SK-N-SH (cell line): Measurements from ENCODE around the gene VAMP2. TPM values are rescaled to one million over a fixed set of nuclear protein-coding genes. Genes with fewer than 3 reads are reported as not detected.

Source experiments
- CTCF ChIA-PET: fragments of 300-600, 350-600 bp; formaldehyde crosslinking; extraction: SDS; loops from one replicate; lab custom pipeline; 2021; lab: Yijun Ruan, JAX
- POLR2A ChIA-PET: fragments of 350-600 bp; sonication (Branson Sonifier 250); formaldehyde crosslinking; extraction: SDS; loops from one replicate; lab custom pipeline; 2020; ENCODE audit warnings: antibody characterized with exemption, inconsistent platforms; lab: Yijun Ruan, JAX
- DNase-seq: peaks from one replicate; pipeline ENCODE4 v3.0.0; 2012
- H2AFZ ChIP-seq: fragments of 200-600 bp; sonication (generic); 2 replicates; pipeline ENCODE4 v1.8.1; 2016; ENCODE audit warnings: antibody characterized with exemption, mild to moderate bottlenecking, low read depth
- H3F3A ChIP-seq: fragments of 200-600 bp; sonication (generic); replicated peaks from 2 replicates; pipeline ENCODE3; 2016; ENCODE audit warnings: antibody characterized with exemption, mild to moderate bottlenecking; ENCODE audit not compliant: insufficient read depth
- H3K27ac ChIP-seq, 2 experiments: fragments of 200-500 bp in 1 of 2; fragments of 200-600 bp in 1 of 2; sonication (Bioruptor generic) in 1 of 2; sonication (generic), shearing (Covaris generic) in 1 of 2; 2 replicates each; pipeline versions ENCODE4 v1.5.1 to v1.6.1; 2014 to 2016; ENCODE audit warnings: low read depth in 2 of 2, inconsistent platforms in 1 of 2, low read length in 1 of 2, mild to moderate bottlenecking in 1 of 2, mixed read lengths in 1 of 2
- H3K27me3 ChIP-seq: fragments of 200-600 bp; sonication (generic), shearing (Covaris generic); 2 replicates; pipeline ENCODE4 v1.6.1; 2016; ENCODE audit warnings: mixed run types; ENCODE audit not compliant: insufficient read depth
- H3K36me3 ChIP-seq, 2 experiments: fragments of 200-500 bp in 1 of 2; fragments of 200-600 bp in 1 of 2; sonication (Bioruptor generic) in 1 of 2; sonication (generic) in 1 of 2; replicated peaks in 1 of 2; 2 replicates each; pipeline versions ENCODE3 to v1.5.1; 2014 to 2016; ENCODE audit warnings: low read length in 1 of 2, mild to moderate bottlenecking in 1 of 2; ENCODE audit not compliant: insufficient read depth in 2 of 2, control insufficient read depth in 1 of 2
- H3K4me1 ChIP-seq, 2 experiments: fragments of 200-500 bp in 1 of 2; fragments of 200-600 bp in 1 of 2; sonication (Bioruptor generic) in 1 of 2; sonication (generic), shearing (Covaris generic) in 1 of 2; 2 replicates each; pipeline versions ENCODE4 v1.5.1 to v1.6.1; 2014 to 2016; ENCODE audit warnings: low read depth in 1 of 2, low read length in 1 of 2, mixed run types in 1 of 2; ENCODE audit not compliant: insufficient read depth in 2 of 2, control insufficient read depth in 1 of 2
- H3K4me2 ChIP-seq: fragments of 200-600 bp; sonication (generic), shearing (Covaris generic); 2 replicates; pipeline ENCODE4 v1.6.1; 2017; ENCODE audit warnings: mixed run types
- H3K4me3 ChIP-seq, 2 experiments: fragments of 200-500 bp in 1 of 2; fragments of 200-600 bp in 1 of 2; sonication (Bioruptor generic) in 1 of 2; sonication (generic), shearing (Covaris generic) in 1 of 2; 2 replicates each; pipeline versions ENCODE4 v1.5.1 to v1.8.1; 2014 to 2016; ENCODE audit warnings: low read depth in 2 of 2, inconsistent platforms in 1 of 2, low read length in 1 of 2, mild to moderate bottlenecking in 1 of 2, mixed read lengths in 1 of 2, moderate library complexity in 1 of 2
- H3K79me2 ChIP-seq: fragments of 200-600 bp; sonication (generic); 2 replicates; pipeline ENCODE4 v1.8.1; 2017; ENCODE audit warnings: mild to moderate bottlenecking; ENCODE audit not compliant: insufficient read depth
- H3K9ac ChIP-seq: fragments of 200-600 bp; sonication (generic); 2 replicates; pipeline ENCODE4 v1.6.1; 2017; ENCODE audit warnings: mixed run types
- H3K9me2 ChIP-seq: fragments of 200-600 bp; sonication (generic); 2 replicates; pipeline ENCODE4 v1.6.1; 2017; ENCODE audit warnings: mixed run types
- H3K9me3 ChIP-seq: fragments of 200-600 bp; sonication (generic); 2 replicates; pipeline ENCODE4 v1.6.1; 2017; ENCODE audit warnings: mixed run types, mild to moderate bottlenecking, moderate library complexity
- H4K20me1 ChIP-seq: fragments of 200-600 bp; sonication (generic); 2 replicates; pipeline ENCODE4 v1.6.1; 2017; ENCODE audit warnings: mild to moderate bottlenecking, mixed run types; ENCODE audit not compliant: insufficient read depth
- CHD2 ChIP-seq: fragments of 150-350 bp; IDR thresholded peaks from 2 replicates; pipeline ENCODE4 v1.6.1; 2018; ENCODE audit warnings: low read length; ENCODE audit not compliant: partially characterized antibody
- CTCF ChIP-seq: fragments of 200-600 bp; sonication (generic); IDR thresholded peaks from 2 replicates; pipeline ENCODE4 v1.6.1; 2017; ENCODE audit warnings: antibody characterized with exemption, mild to moderate bottlenecking, moderate library complexity
- ELF1 ChIP-seq: IDR thresholded peaks from 2 replicates; pipeline ENCODE4 v1.4.0; 2012
- EZH2phosphoT487 ChIP-seq: fragments of 200-600 bp; sonication (generic); IDR thresholded peaks from 2 replicates; pipeline ENCODE4 v1.6.1; 2017; ENCODE audit warnings: low read depth, mixed run types, mild to moderate bottlenecking, antibody characterized with exemption, moderate library complexity, borderline replicate concordance
- FOSL2 ChIP-seq: IDR thresholded peaks from 2 replicates; pipeline ENCODE4 v1.4.0; 2012; ENCODE audit warnings: low read depth, mild to moderate bottlenecking, moderate library complexity, borderline replicate concordance
- FOXJ3 ChIP-seq: sonication (generic); formaldehyde crosslinking; IDR thresholded peaks from 2 replicates; pipeline ENCODE4 v1.5.1; 2020; ENCODE audit warnings: mild to moderate bottlenecking, missing genetic modification reagents
- FOXM1 ChIP-seq: IDR thresholded peaks from 2 replicates; pipeline ENCODE4 v1.4.0; 2012; ENCODE audit warnings: low read depth, mild to moderate bottlenecking
- GABPA ChIP-seq: IDR thresholded peaks from 2 replicates; pipeline ENCODE4 v1.4.0; 2012; ENCODE audit warnings: low read depth, mild to moderate bottlenecking
- GATA2 ChIP-seq: sonication (generic); formaldehyde crosslinking; IDR thresholded peaks from 2 replicates; pipeline ENCODE4 v1.5.0; 2020; ENCODE audit warnings: mild to moderate bottlenecking, missing genetic modification reagents
- IRF3 ChIP-seq: fragments of 150-350 bp; IDR thresholded peaks from 2 replicates; pipeline ENCODE4 v1.6.1; 2016; ENCODE audit warnings: mild to moderate bottlenecking, low read depth, low read length
- JUND ChIP-seq: IDR thresholded peaks from 2 replicates; pipeline ENCODE4 v1.4.0; 2012
- MEF2A ChIP-seq: IDR thresholded peaks from 2 replicates; pipeline ENCODE4 v1.4.0; 2012; ENCODE audit warnings: low read depth, borderline replicate concordance
- NRF1 ChIP-seq: IDR thresholded peaks from 2 replicates; pipeline ENCODE4 v1.6.1; 2012; ENCODE audit warnings: low read depth, mild to moderate bottlenecking, low read length
- PBX3 ChIP-seq: IDR thresholded peaks from 2 replicates; pipeline ENCODE4; 2012
- POLR2AphosphoS5 ChIP-seq: IDR thresholded peaks from 2 replicates; pipeline ENCODE4 v1.6.1; 2012; ENCODE audit warnings: low read depth, low read length
- RAD21 ChIP-seq: IDR thresholded peaks from 2 replicates; pipeline ENCODE4 v1.6.1; 2012; ENCODE audit warnings: mild to moderate bottlenecking, low read length
- RFX5 ChIP-seq: IDR thresholded peaks from 2 replicates; pipeline ENCODE4 v1.6.1; 2012; ENCODE audit warnings: mild to moderate bottlenecking, improper control_type of control experiment, low read length
- RXRA ChIP-seq: IDR thresholded peaks from 2 replicates; pipeline ENCODE4 v1.4.0; 2012; ENCODE audit warnings: low read depth, mild to moderate bottlenecking, borderline replicate concordance
- TAF1 ChIP-seq: IDR thresholded peaks from 2 replicates; pipeline ENCODE4 v1.6.1; 2012; ENCODE audit warnings: low read depth, mild to moderate bottlenecking, low read length, moderate library complexity, borderline replicate concordance
- TCF12 ChIP-seq: IDR thresholded peaks from 2 replicates; pipeline ENCODE4 v1.4.0; 2012
- TEAD4 ChIP-seq: IDR thresholded peaks from 2 replicates; pipeline ENCODE4 v1.4.0; 2012; ENCODE audit warnings: mild to moderate bottlenecking, borderline replicate concordance; ENCODE audit not compliant: insufficient read depth
- USF2 ChIP-seq: fragments of 150-350 bp; IDR thresholded peaks from 2 replicates; pipeline ENCODE4 v1.6.1; 2017; ENCODE audit warnings: antibody characterized with exemption, low read length, low read depth, borderline replicate concordance
- YY1 ChIP-seq: IDR thresholded peaks from 2 replicates; pipeline ENCODE4 v1.4.0; 2012; ENCODE audit warnings: low read depth, mild to moderate bottlenecking
- WGBS: methylation state at CpG from one replicate; pipeline ENCODE4 v1.1.6; 2017; ENCODE audit warnings: low lambda C conversion rate; 5-methylcytosine and 5-hydroxymethylcytosine counted together
- polyA plus RNA-seq, 3 experiments: library from polyadenylated mRNA; depleted of rRNA; stranded (reverse); fragments of >200 nt; gene quantifications; 2 replicates each; pipeline ENCODE4 v1.2.3, GENCODE V29; 2012

Gene VAMP2
- polyA plus RNA-seq, 1 of the 3 experiments (the other 2 are of a cell fraction) = 42.0 TPM

GRCh38 chr17:8151641-8152111, 11.1 kb downstream of the VAMP2 start:
- Histone ChIP-seq H3K27ac (peak overlapping the region; percentile 82 to 95), H2AFZ (no peak overlapping the region), H3K9ac (peak overlapping the region; percentile 98), H3K79me2 (peaks cover 26% of the 10 kb centered on the region), H3K36me3 (peaks cover 4 to 32% of the 10 kb centered on the region in 2 experiments), H3F3A (peaks cover 17% of the 10 kb centered on the region), H3K4me1 (peaks cover 36 to 42% of the 10 kb centered on the region in 2 experiments; a peak in 3 of 4 replicates), H3K4me2 (peak overlapping the region; percentile 95), H3K4me3 (peak overlapping the region; percentile 77 to 80), H3K27me3 (no peaks in the 10 kb centered on the region), H3K9me3 (no peaks in the 10 kb centered on the region), H4K20me1 (peaks cover 9% of the 10 kb centered on the region; the same call in 1 of the 2 replicates), H3K9me2 (no peaks in the 10 kb centered on the region)
- 12% methylated on average over 22 of the region's 22 CpGs for WGBS
- CTCF ChIA-PET = interaction anchor here (0.9 to 3.1 kb wide), 6 partner anchors 11 to 33 kb away, joined by 3 to 15 read pairs (median 4); partner anchors contain the start of genes ALOXE3 and HES7
- TF ChIP-seq POLR2AphosphoS5 (no peak), CHD2 (no peak), JUND (no peak), RAD21 (no peak), NRF1 (no peak), GABPA (no peak), IRF3 (no peak), RXRA (no peak), YY1 (no peak), TAF1 (no peak), FOXM1 (no peak), FOXJ3 (no peak), ELF1 (no peak), RFX5 (no peak), EZH2phosphoT487 (no peak)
- POLR2A ChIA-PET = interaction anchor here (0.8 to 2.5 kb wide), 4 partner anchors 12 to 38 kb away, joined by 3 to 19 read pairs (median 4); no protein-coding TSS in a partner anchor
- no peak for DNase-seq

GRCh38 chr17:8151120-8151640, 11.6 kb downstream of the VAMP2 start:
- 45% methylated on average over 17 of the region's 38 CpGs for WGBS
- H2AFZ ChIP-seq = no peak overlapping the region
- TF ChIP-seq TCF12 (no peak), ELF1 (peak; percentile 67; the same call in 1 of the 2 replicates), PBX3 (0 out of 2 replicates have a peak, but pooled peaks have one; percentile 3), FOXJ3 (0 out of 2 replicates have a peak, but pooled peaks have one; percentile 30), GATA2 (CRISPR knock-in tag) (no peak), GABPA (peak; percentile 62), YY1 (no peak), RFX5 (peak; percentile 97), TEAD4 (no peak), CTCF (no peak), FOXM1 (no peak), FOSL2 (no peak), USF2 (no peak), MEF2A (peak; percentile 75; the same call in 1 of the 2 replicates), CHD2 (peak; percentile 68), NRF1 (peak; percentile 91)

More at GRCh38 chr17:8151120-8151640, 11.6 kb downstream of the VAMP2 start:
- Histone ChIP-seq H3K9me2 (no peaks in the 10 kb centered on the region), H3K27me3 (no peaks in the 10 kb centered on the region), H3K27ac (peak overlapping the region; percentile 82 to 95), H3K4me2 (peak overlapping the region; percentile 95), H4K20me1 (peaks cover 9% of the 10 kb centered on the region; the same call in 1 of the 2 replicates), H3K9me3 (no peaks in the 10 kb centered on the region), H3K4me1 (peaks cover 36 to 42% of the 10 kb centered on the region in 2 experiments; a peak in 3 of 4 replicates), H3K36me3 (peaks cover 9 to 37% of the 10 kb centered on the region in 2 experiments), H3K4me3 (peak overlapping the region; percentile 77 to 80), H3F3A (peaks cover 17% of the 10 kb centered on the region), H3K9ac (peak overlapping the region; percentile 98), H3K79me2 (peaks cover 26% of the 10 kb centered on the region)
- peak; percentile 93 for DNase-seq
- ChIA-PET POLR2A (interaction anchor here (1.1 to 2.5 kb wide), 2 partner anchors 12 to 22 kb away, joined by 6 to 19 read pairs; no protein-coding TSS in a partner anchor), CTCF (interaction anchor here (0.9 to 3.1 kb wide), 4 partner anchors 12 to 32 kb away, joined by 3 to 15 read pairs (median 4); partner anchors contain the start of genes ALOXE3 and HES7)
